ENCODE measurements around the gene MTARC2. TPM values are rescaled to one million over a fixed set of nuclear protein-coding genes. Genes with fewer than 3 reads are reported as not detected.

Gene MTARC2
- total and polyA plus RNA-seq, 10 of the 15 experiments (the other 5 are each of a cell fraction or from before 2014, with no cell fraction given): 1.9 to 5.5 (median 3.3) TPM

DNA sequence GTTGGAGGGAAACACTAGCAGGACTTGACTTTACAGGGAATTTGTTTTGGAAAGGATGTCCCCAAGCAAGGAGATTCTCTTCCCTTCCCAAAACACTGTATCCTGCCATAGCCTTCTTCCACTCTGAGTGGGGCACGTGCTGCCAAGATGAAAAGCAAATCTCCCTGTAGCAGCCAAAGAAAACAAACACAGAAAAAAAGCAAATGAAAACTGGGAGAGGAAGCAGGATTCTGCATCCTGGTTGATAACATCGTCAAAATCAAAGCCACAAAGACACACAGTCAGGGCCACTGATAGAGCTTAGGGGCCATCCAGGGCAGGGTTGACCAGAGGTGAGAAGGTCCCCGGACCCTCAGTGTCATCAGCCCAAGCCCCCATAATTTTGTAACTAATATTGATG is 16.0 kb upstream of the MTARC2 start:
- Histone ChIP-seq H3K27ac (ENCODE audit: control insufficient read depth, insufficient read depth) (no peak overlapping the region), H3K4me2 (ENCODE audit: control insufficient read depth, insufficient read depth) (no peak overlapping the region), H2AFZ (ENCODE audit: control insufficient read depth, low read depth, low read length) (no peak overlapping the region), H3K4me3 (no peak overlapping the region), H3K79me2 (ENCODE audit: control insufficient read depth, insufficient read depth, low read length) (no peaks in the 10 kb centered on the region), H3K4me1 (ENCODE audit: control insufficient read depth, insufficient read depth, low read length) (no peaks in the 10 kb centered on the region), H3K27me3 (replicated peaks in 1 of 2; ENCODE audit: control insufficient read depth in 2 of 2, insufficient read depth in 2 of 2, low read length in 1 of 2) (no peaks in the 10 kb centered on the region), H3K36me3 (ENCODE audit: control insufficient read depth in 2 of 2, insufficient read depth in 2 of 2, low read length in 1 of 2) (no peaks in the 10 kb centered on the region), H3K9me3 (replicated peaks; ENCODE audit: control insufficient read depth, insufficient read depth, low read length) (no peaks in the 10 kb centered on the region), H4K20me1 (ENCODE audit: control insufficient read depth, insufficient read depth) (no peaks in the 10 kb centered on the region), H3K9ac (ENCODE audit: control insufficient read depth, insufficient read depth, low read length) (no peak overlapping the region)
- no peak for FAIRE-seq
- intact Hi-C loops (cut with micrococcal nuclease; ENCODE audit: unreplicated experiment): loop anchor here (2.0 kb wide), 2 partner anchors 41 to 45 kb away; partner anchors contain the start of gene C1orf115
- ChIA-PET SMC1A (ENCODE audit: uncharacterized antibody, unreplicated experiment) (interaction anchor here (2.0 to 4.0 kb wide), 2 partner anchors 28 to 39 kb away, joined by 14 to 27 read pairs; no protein-coding TSS in a partner anchor), RAD21 (ENCODE audit: unreplicated experiment) (no interaction called here), POLR2A (no interaction called here), CTCF (interaction anchor here (1.8 to 3.6 kb wide), 6 partner anchors 29 to 451 kb away, joined by 6 to 52 read pairs (median 17); no protein-coding TSS in a partner anchor)
- ATAC-seq: no peak
- in situ Hi-C loops (cut with MboI): no loop called here
- TF ChIP-seq PML (IDR thresholded peaks at IDR 0.05; ENCODE audit: low read length): no peak
- BruUV-seq (replicated peaks): no TSS peak
- 98% methylated on average over 3 of the region's 3 CpGs for WGBS (ENCODE audit: insufficient coverage, insufficient replicate concordance, low lambda C conversion rate, missing lambda C conversion rate)
- no peak for DNase-seq (ENCODE audit: low read depth, low spot score)

DNA sequence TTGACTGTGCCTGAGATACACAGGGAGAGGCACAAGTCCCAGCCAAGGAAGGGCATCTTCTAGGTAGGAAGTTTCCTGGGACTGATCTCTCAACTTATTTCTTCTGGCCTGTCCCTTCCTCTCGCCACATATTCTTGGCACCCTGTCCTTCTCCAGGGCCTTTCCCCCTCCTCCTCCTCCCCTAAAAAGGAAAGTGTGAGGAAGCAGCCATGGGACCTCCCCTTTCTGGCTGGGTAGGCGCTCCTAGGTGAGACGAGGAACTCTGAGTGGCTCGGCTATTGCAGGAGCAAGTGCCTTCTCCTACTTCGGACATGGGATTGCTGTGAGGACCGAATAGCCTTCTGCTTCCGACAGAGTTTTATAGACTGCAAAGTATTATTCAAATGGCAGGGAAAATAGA is 15.5 kb upstream of the MTARC2 start:
- Histone ChIP-seq H3K9me3 (replicated peaks; ENCODE audit: control insufficient read depth, insufficient read depth, low read length) (no peaks in the 10 kb centered on the region), H4K20me1 (ENCODE audit: control insufficient read depth, insufficient read depth) (no peaks in the 10 kb centered on the region), H3K36me3 (ENCODE audit: control insufficient read depth in 2 of 2, insufficient read depth in 2 of 2, low read length in 1 of 2) (no peaks in the 10 kb centered on the region), H3K27me3 (replicated peaks in 1 of 2; ENCODE audit: control insufficient read depth in 2 of 2, insufficient read depth in 2 of 2, low read length in 1 of 2) (no peaks in the 10 kb centered on the region), H3K27ac (ENCODE audit: control insufficient read depth, insufficient read depth) (no peak overlapping the region), H3K4me3 (no peak overlapping the region), H2AFZ (ENCODE audit: control insufficient read depth, low read depth, low read length) (no peak overlapping the region; the same call in none of the 2 replicates), H3K79me2 (ENCODE audit: control insufficient read depth, insufficient read depth, low read length) (no peaks in the 10 kb centered on the region), H3K4me1 (ENCODE audit: control insufficient read depth, insufficient read depth, low read length) (no peaks in the 10 kb centered on the region), H3K4me2 (ENCODE audit: control insufficient read depth, insufficient read depth) (no peak overlapping the region), H3K9ac (ENCODE audit: control insufficient read depth, insufficient read depth, low read length) (no peak overlapping the region)
- in situ Hi-C loops (cut with MboI): no loop called here
- no peak for FAIRE-seq
- BruUV-seq (replicated peaks): no TSS peak
- intact Hi-C loops (cut with micrococcal nuclease; ENCODE audit: unreplicated experiment): loop anchor here (1.0 to 2.0 kb wide), 3 partner anchors 42 to 52 kb away; partner anchors contain the start of gene C1orf115
- POLR2A ChIA-PET: interaction anchor here (1.5 kb wide), 1 partner anchor 9 kb away, joined by 5 read pairs; no protein-coding TSS in a partner anchor
- RAD21 ChIA-PET (ENCODE audit: unreplicated experiment): interaction anchor here (0.6 to 3.4 kb wide), 17 partner anchors 14 to 514 kb away, joined by 3 to 31 read pairs (median 9); partner anchors contain the start of genes C1orf115 and RAB3GAP2
- SMC1A ChIA-PET (ENCODE audit: uncharacterized antibody, unreplicated experiment): interaction anchor here (0.8 to 4.0 kb wide), 11 partner anchors 14 to 543 kb away, joined by 3 to 27 read pairs (median 8); no protein-coding TSS in a partner anchor
- 86% methylated on average over 7 of the region's 7 CpGs for WGBS (ENCODE audit: insufficient coverage, insufficient replicate concordance, low lambda C conversion rate, missing lambda C conversion rate)
- ATAC-seq: no peak; the same call in 2 of the 3 replicates
- CTCF ChIA-PET: interaction anchor here (0.5 to 3.6 kb wide), 31 partner anchors 9 to 754 kb away, joined by 3 to 52 read pairs (median 8); partner anchors contain the start of gene MTARC2
- no peak for DNase-seq (ENCODE audit: low read depth, low spot score)
- TF ChIP-seq FOXM1 (IDR thresholded peaks at IDR 0.05; ENCODE audit: low read depth, low read length) (no peak), LARP7 (IDR thresholded peaks at IDR 0.05) (no peak), ATF7 (IDR thresholded peaks at IDR 0.05; ENCODE audit: low read depth) (no peak), BCL11A (IDR thresholded peaks at IDR 0.05; ENCODE audit: low read depth, low read length) (no peak), RAD21 (IDR thresholded peaks at IDR 0.05; ENCODE audit: insufficient read depth, low read depth, low read length) (no peak)

Measured in GM12878 (cell line).